ENCODE data around the gene MTA2. TPM values are rescaled to one million over a fixed set of nuclear protein-coding genes. Genes with fewer than 3 reads are reported as not detected.
"Not testable (repeated sequence)": the region's sequence is repeated elsewhere in the genome, so short reads cannot be mapped to it uniquely, and the experiment has no call there.

MTA2 gene
- total RNA-seq, 1 donor from 2014 or later, result 109 TPM

DNA sequence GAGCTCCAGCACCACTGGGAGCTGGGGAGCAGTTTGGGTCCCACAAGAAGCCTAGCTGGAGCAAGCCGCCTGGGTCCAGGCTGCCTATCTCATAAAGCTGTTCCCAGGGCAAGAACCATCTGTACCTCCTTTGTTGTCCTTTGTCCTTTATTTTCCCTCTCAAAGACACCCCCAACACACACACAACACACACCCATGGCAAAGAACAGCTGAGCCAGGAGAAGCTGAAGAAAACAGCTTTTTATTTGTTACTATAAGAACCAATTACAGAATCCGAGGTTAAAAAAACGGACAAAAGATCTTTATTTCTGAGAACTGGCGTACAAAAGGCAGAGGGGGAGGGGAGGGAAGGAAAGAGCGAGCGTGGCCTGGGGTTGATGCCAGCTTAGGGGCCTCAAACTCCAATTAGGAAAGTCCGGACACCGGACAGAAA is 8.7 kb downstream of the MTA2 start:
- H3K4me3 ChIP-seq (ENCODE audit: low read depth, low read length), result no peak overlapping the region
- TF ChIP-seq, protein P1, sequence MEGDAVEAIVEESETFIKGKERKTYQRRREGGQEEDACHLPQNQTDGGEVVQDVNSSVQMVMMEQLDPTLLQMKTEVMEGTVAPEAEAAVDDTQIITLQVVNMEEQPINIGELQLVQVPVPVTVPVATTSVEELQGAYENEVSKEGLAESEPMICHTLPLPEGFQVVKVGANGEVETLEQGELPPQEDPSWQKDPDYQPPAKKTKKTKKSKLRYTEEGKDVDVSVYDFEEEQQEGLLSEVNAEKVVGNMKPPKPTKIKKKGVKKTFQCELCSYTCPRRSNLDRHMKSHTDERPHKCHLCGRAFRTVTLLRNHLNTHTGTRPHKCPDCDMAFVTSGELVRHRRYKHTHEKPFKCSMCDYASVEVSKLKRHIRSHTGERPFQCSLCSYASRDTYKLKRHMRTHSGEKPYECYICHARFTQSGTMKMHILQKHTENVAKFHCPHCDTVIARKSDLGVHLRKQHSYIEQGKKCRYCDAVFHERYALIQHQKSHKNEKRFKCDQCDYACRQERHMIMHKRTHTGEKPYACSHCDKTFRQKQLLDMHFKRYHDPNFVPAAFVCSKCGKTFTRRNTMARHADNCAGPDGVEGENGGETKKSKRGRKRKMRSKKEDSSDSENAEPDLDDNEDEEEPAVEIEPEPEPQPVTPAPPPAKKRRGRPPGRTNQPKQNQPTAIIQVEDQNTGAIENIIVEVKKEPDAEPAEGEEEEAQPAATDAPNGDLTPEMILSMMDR (conservative IDR thresholded peaks at IDR 0.05; ENCODE audit: low read depth, low read length), result no peak
- no peak for DNase-seq (ENCODE audit: low read depth)

DNA sequence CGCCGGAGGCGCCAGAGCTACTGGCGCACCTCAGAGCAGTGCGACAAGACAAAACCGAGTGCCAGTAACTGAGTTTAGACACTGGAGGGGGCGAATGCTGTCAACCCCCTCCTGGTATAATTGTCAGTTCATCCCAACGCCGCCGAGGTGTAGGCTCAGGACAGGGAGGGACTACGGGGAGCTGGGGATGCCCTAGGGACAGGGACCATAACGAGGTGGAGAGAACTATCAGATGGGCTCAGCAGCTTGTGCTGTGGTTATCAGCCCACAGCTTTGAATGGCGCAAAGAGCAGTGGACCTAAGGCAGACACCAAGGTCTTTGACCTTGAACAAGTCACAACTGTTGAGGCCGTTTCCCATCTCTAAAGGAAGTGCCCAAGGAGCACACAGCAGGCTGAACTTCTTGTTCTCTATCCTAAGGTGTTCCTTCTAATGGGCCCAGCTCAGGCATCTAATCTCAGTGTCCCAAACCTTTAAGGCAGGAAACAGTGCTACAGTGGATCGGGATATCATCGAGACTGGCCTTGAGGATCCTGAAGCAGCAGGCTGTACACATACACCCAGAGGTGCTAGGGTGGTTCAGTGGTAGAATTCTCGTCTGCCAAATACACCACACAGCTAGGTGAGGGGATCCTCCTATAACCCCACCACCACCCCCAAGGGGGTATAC is 9.4 kb downstream of the MTA2 start:
- TF ChIP-seq, protein P1 (conservative IDR thresholded peaks at IDR 0.05; ENCODE audit: low read depth, low read length), result no peak
- H3K4me3 ChIP-seq (ENCODE audit: low read depth, low read length), result peak overlapping the region; percentile 85
- no peak for DNase-seq (ENCODE audit: low read depth)

DNA sequence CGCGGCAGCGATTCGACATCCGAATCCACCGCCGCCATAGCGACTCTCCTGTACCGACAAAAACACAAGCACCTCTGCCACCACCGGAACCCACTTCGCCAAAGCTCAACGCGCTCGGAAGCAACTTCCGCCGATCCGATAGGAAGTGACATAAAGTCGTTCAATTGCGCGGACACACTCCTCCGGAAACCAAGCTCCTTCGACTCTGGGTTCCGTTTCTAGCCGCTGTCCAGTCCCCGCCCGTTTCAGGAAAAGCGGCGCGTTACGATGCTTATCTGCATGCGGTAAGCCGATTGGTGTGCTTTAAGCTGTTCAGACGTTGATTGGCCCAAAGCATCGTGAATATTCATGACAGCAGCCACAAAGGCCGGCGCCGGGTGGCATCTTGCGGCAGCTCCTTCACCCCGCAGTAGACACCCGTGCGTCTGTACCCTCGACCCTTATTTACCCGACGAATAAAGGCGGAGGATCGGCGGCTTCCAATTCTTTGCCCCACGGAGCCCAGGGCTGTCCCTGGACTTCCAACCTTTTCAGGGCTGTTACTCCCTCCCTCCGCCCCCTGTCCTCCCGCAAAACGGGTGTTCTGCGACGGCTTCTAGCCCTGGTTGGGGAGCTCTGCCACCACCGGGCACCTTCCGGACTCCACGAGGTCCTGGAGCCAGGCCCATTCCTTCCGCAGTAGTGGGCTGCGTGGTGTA is 10.1 kb downstream of the MTA2 start, which contains the start of gene TUT1:
TUT1 (minus strand) TSS at position 76 of the 698 bp plus-strand sequence; CDS start at position 38, 38 bp downstream.
- TF ChIP-seq, protein P1 (conservative IDR thresholded peaks at IDR 0.05; ENCODE audit: low read depth, low read length), result peak; percentile 6
- H3K4me3 ChIP-seq (ENCODE audit: low read depth, low read length), result peak within 1 kb of the TSS; percentile 85
- peak; percentile 95 for DNase-seq (ENCODE audit: low read depth)

DNA sequence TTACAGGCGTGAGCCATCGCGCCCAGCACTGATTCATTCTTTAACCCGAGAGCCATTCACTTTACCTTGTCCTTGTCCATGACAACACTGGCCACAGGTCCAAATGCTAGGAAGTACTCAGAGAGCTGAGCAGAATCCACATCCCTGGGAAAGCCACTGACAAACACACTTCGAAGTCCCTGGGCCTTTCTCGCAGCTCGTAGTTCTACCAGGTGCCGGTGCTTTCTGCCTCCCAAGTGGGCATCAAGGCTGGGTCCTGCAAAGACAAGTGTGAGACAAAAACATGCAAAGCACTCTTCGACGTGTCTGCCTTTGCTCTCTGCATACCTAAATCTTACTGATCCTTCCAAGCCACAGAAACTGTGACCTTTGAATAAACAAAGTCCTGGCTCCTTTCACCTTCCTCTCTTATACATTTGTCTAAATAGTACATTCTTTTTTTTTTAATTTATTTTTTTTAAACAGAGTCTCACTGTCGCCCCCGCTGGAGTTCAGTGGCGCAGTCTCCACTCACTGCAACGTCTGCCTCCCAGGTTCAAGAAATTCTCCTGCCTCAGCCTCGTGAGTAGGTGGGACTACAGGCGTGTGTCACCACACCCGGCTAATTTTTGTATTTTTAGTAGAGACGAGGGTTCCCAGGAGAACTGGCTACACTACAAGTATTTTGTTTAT is 12.6 kb downstream of the MTA2 start:
- H3K4me3 ChIP-seq (ENCODE audit: low read depth, low read length), result no peak overlapping the region
- no peak for DNase-seq (ENCODE audit: low read depth)
- TF ChIP-seq, protein P1 (conservative IDR thresholded peaks at IDR 0.05; ENCODE audit: low read depth, low read length), result peak; percentile 45

DNA sequence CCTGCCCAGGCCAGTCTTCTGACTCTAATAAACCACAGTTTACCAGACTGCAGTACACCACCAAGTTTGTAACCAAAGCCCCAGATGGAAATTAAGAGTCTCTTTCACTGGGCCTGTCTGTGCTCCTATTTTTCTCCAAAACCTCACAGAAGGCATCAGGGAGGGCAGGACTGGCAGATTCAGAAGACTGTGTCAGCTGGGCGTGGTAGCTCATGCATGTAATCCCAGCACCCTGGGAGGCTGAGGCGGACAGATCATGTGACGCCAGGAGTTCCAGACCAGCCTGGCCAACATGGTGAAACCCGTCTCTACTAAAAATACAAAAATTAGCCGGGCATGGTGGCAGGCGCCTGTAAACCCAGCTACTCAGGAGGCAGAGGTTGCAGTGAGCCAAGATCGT is 16.3 kb downstream of the MTA2 start:
- H3K4me3 ChIP-seq (ENCODE audit: low read depth, low read length); DNase-seq (ENCODE audit: low read depth): not testable (repeated sequence)

DNA sequence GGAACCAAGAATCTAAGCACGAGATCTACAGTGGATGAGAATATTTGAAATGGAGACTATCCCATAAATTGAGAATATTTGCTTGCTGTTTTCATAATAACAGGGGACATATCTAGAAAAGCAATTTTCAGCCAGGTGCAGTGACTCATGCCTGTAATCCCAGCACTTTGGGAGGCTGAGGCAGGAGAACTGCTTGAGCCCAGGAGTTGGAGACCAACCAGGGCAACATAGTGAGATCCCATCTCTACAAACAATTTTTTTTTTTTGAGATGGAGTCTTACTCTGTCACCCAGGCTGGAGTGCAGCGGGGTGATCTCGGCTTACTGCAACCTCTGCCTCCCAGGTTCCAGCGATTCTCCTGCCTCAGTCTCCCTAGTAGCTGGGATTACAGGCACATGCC is 19.9 kb downstream of the MTA2 start:
- not testable (repeated sequence) for H3K4me3 ChIP-seq (ENCODE audit: low read depth, low read length); DNase-seq (ENCODE audit: low read depth)

DNA sequence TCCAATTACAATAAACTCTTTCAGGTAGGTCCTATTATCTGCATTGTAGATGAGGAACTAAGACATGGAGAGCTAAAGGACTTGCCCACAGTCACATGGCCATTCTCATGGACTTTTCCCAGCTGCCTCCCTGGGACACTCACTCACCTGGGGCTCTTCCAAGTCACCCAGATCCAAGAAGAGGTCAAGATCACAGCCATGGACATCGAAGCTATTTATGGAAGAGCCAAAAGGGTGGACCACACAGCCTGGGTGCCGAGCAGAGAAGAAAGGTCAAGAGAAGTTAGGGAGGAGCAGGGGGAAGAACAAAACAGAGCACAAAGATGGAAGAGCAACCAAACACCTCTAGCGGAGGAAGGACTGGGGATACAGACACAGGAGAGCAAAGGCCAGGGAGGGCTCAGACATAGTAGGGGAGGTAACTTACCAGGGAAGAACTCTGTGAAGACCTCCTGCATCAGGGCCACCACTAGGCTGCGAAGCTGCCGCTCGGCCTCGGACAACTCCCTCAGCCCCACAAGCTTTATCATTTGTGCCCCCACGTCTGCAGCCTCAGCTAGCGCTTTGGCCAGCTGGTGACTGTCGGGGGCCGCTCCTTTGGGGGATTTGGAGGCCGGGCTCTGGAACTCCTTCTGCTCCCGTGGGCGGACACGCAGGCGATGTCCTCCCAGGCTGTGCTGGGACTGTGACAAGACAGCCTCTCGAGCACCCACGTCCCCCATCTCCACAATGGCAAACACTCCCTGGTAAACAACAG is 20.5 kb downstream of the MTA2 start:
- H3K4me3 ChIP-seq (ENCODE audit: low read depth, low read length), result no peak overlapping the region
- DNase-seq (ENCODE audit: low read depth), result no peak
- TF ChIP-seq, protein P1 (conservative IDR thresholded peaks at IDR 0.05; ENCODE audit: low read depth, low read length), result no peak

All from epithelial cell of proximal tubule (primary cell).